ENCODE data around the gene CPZ.
A peak's percentile ranks its signal among the peaks of the same experiment; 100 is the strongest.

CPZ gene

GRCh38 chr4:8554555-8555100 lies 37.9 kb upstream of the CPZ start:
- H2BK5ac ChIP-seq (ENCODE audit: low read length), result no peak overlapping the region
- H3K9me3 ChIP-seq (replicated peaks in 1 of 2; ENCODE audit: control insufficient read depth in 2 of 2, insufficient read depth in 1 of 2, low read depth in 1 of 2, low read length in 2 of 2), result no peaks in the 10 kb centered on the region
- H3K27ac ChIP-seq (replicated peaks; ENCODE audit: low read length), result no peak overlapping the region
- WGBS, 2 donors (ENCODE audit: extremely low coverage in 2 of 2, insufficient read length in 2 of 2, insufficient replicate concordance in 1 of 2), result no CpG with 5 or more reads among the region's 17 CpGs
- H3K36me3 ChIP-seq (replicated peaks in 1 of 2; ENCODE audit: control insufficient read depth in 2 of 2, insufficient read depth in 2 of 2, low read length in 2 of 2), result no peaks in the 10 kb centered on the region
- no peak overlapping the region for H3K23ac ChIP-seq (ENCODE audit: low read depth, low read length, poor library complexity)
- H2BK15ac ChIP-seq (ENCODE audit: low read length), result no peak overlapping the region
- H4K8ac ChIP-seq (ENCODE audit: low read depth, low read length), result no peak overlapping the region
- H2AFZ ChIP-seq (ENCODE audit: low read length), result no peak overlapping the region
- H3K4me1 ChIP-seq (ENCODE audit: control insufficient read depth in 2 of 2, insufficient read depth in 1 of 2, low read depth in 1 of 2, low read length in 2 of 2), result no peaks in the 10 kb centered on the region
- peaks cover 0 to 22% (median 0%) of the 10 kb centered on the region in 3 experiments for H3K27me3 ChIP-seq (ENCODE audit: control insufficient read depth in 3 of 3, insufficient read depth in 3 of 3, low read depth in 1 of 3, low read length in 3 of 3)
- H3K4me2 ChIP-seq (ENCODE audit: insufficient read depth, low read length, poor library complexity, severe bottlenecking), result no peak overlapping the region
- peak overlapping the region; percentile 24 for H3K9ac ChIP-seq (ENCODE audit: low read depth, low read length, poor library complexity)
- no peak overlapping the region for H3K18ac ChIP-seq (ENCODE audit: low read length)
- H4K91ac ChIP-seq (ENCODE audit: low read depth, low read length, poor library complexity), result no peak overlapping the region
- H3K79me1 ChIP-seq (ENCODE audit: low read depth, low read length), result no peaks in the 10 kb centered on the region
- no peak overlapping the region for H3K4me3 ChIP-seq (ENCODE audit: low read length in 2 of 2)
- no peak overlapping the region for H2BK12ac ChIP-seq (ENCODE audit: low read length)
- H3K4ac ChIP-seq (ENCODE audit: low read length), result no peak overlapping the region
- no peak overlapping the region for H3K14ac ChIP-seq (ENCODE audit: low read length)
- no peak overlapping the region for H2BK120ac ChIP-seq (ENCODE audit: low read depth, low read length)
- peak overlapping the region; percentile 47 for H2AK5ac ChIP-seq (ENCODE audit: low read depth, low read length)
- DNase-seq (ENCODE audit: low spot score), result no peak

- Histone ChIP-seq H2BK15ac (ENCODE audit: low read length) (no peak overlapping the region), H3K4ac (ENCODE audit: low read length) (no peak overlapping the region), H4K91ac (ENCODE audit: low read depth, low read length, poor library complexity) (no peak overlapping the region), H3K14ac (ENCODE audit: low read length) (no peak overlapping the region), H2AFZ (ENCODE audit: low read length) (no peak overlapping the region), H3K4me1 (ENCODE audit: control insufficient read depth in 2 of 2, insufficient read depth in 1 of 2, low read depth in 1 of 2, low read length in 2 of 2) (no peaks in the 10 kb centered on the region), H4K8ac (ENCODE audit: low read depth, low read length) (no peak overlapping the region), H3K27me3 (ENCODE audit: control insufficient read depth in 3 of 3, insufficient read depth in 3 of 3, low read depth in 1 of 3, low read length in 3 of 3) (peaks cover 0 to 12% (median 0%) of the 10 kb centered on the region in 3 experiments), H3K18ac (ENCODE audit: low read length) (no peak overlapping the region), H3K9ac (ENCODE audit: low read depth, low read length, poor library complexity) (no peak overlapping the region), H3K4me2 (ENCODE audit: insufficient read depth, low read length, poor library complexity, severe bottlenecking) (no peak overlapping the region), H2AK5ac (ENCODE audit: low read depth, low read length) (no peak overlapping the region), H2BK12ac (ENCODE audit: low read length) (no peak overlapping the region), H3K79me1 (ENCODE audit: low read depth, low read length) (no peaks in the 10 kb centered on the region), H2BK120ac (ENCODE audit: low read depth, low read length) (no peak overlapping the region), H3K36me3 (replicated peaks in 1 of 2; ENCODE audit: control insufficient read depth in 2 of 2, insufficient read depth in 2 of 2, low read length in 2 of 2) (no peaks in the 10 kb centered on the region), H3K9me3 (replicated peaks in 1 of 2; ENCODE audit: control insufficient read depth in 2 of 2, insufficient read depth in 1 of 2, low read depth in 1 of 2, low read length in 2 of 2) (no peaks in the 10 kb centered on the region), H3K23ac (ENCODE audit: low read depth, low read length, poor library complexity) (no peak overlapping the region), H3K4me3 (ENCODE audit: low read length in 2 of 2) (no peak overlapping the region), H3K27ac (replicated peaks; ENCODE audit: low read length) (no peak overlapping the region), H2BK5ac (ENCODE audit: low read length) (no peak overlapping the region)
- WGBS, 2 donors (ENCODE audit: extremely low coverage in 2 of 2, insufficient read length in 2 of 2, insufficient replicate concordance in 1 of 2), result no CpG with 5 or more reads among the region's 5 CpGs
- no peak for DNase-seq (ENCODE audit: low spot score)
Observed at GRCh38 chr4:8555716-8556115, 36.8 kb upstream of the CPZ start.

GRCh38 chr4:8556341-8557150 lies 36.0 kb upstream of the CPZ start:
- H3K4me3 ChIP-seq (ENCODE audit: low read length in 2 of 2), result no peak overlapping the region
- H2BK120ac ChIP-seq (ENCODE audit: low read depth, low read length), result no peak overlapping the region
- no peak overlapping the region for H3K23ac ChIP-seq (ENCODE audit: low read depth, low read length, poor library complexity)
- no peak overlapping the region for H3K4ac ChIP-seq (ENCODE audit: low read length)
- H3K9ac ChIP-seq (ENCODE audit: low read depth, low read length, poor library complexity), result no peak overlapping the region
- H3K36me3 ChIP-seq (replicated peaks in 1 of 2; ENCODE audit: control insufficient read depth in 2 of 2, insufficient read depth in 2 of 2, low read length in 2 of 2), result no peaks in the 10 kb centered on the region
- no CpG with 5 or more reads among the region's 17 CpGs for WGBS, 2 donors (ENCODE audit: extremely low coverage in 2 of 2, insufficient read length in 2 of 2, insufficient replicate concordance in 1 of 2)
- no peak overlapping the region for H2AFZ ChIP-seq (ENCODE audit: low read length)
- H3K14ac ChIP-seq (ENCODE audit: low read length), result no peak overlapping the region
- H3K9me3 ChIP-seq (replicated peaks in 1 of 2; ENCODE audit: control insufficient read depth in 2 of 2, insufficient read depth in 1 of 2, low read depth in 1 of 2, low read length in 2 of 2), result no peaks in the 10 kb centered on the region
- H4K91ac ChIP-seq (ENCODE audit: low read depth, low read length, poor library complexity), result no peak overlapping the region
- H3K27ac ChIP-seq (replicated peaks; ENCODE audit: low read length), result no peak overlapping the region
- H2BK12ac ChIP-seq (ENCODE audit: low read length), result no peak overlapping the region
- H4K8ac ChIP-seq (ENCODE audit: low read depth, low read length), result no peak overlapping the region
- H3K27me3 ChIP-seq (ENCODE audit: control insufficient read depth in 3 of 3, insufficient read depth in 3 of 3, low read depth in 1 of 3, low read length in 3 of 3), result peaks cover 0 to 12% (median 0%) of the 10 kb centered on the region in 3 experiments
- no peak overlapping the region for H3K4me2 ChIP-seq (ENCODE audit: insufficient read depth, low read length, poor library complexity, severe bottlenecking)
- no peaks in the 10 kb centered on the region for H3K79me1 ChIP-seq (ENCODE audit: low read depth, low read length)
- no peak for DNase-seq (ENCODE audit: low spot score)
- H3K18ac ChIP-seq (ENCODE audit: low read length), result no peak overlapping the region
- H2AK5ac ChIP-seq (ENCODE audit: low read depth, low read length), result no peak overlapping the region
- H2BK5ac ChIP-seq (ENCODE audit: low read length), result no peak overlapping the region
- H2BK15ac ChIP-seq (ENCODE audit: low read length), result no peak overlapping the region
- no peaks in the 10 kb centered on the region for H3K4me1 ChIP-seq (ENCODE audit: control insufficient read depth in 2 of 2, insufficient read depth in 1 of 2, low read depth in 1 of 2, low read length in 2 of 2)

All from neuronal stem cell (in vitro differentiated cells).